Mesenchymal stem cell (in vitro differentiated cells and primary cell): ENCODE results near the gene ODAD2.

Experiments
- DNase-seq: peaks from one replicate; pipeline ENCODE4 v3.0.0-alpha.2; 2013
- H2AFZ ChIP-seq: one replicate; pipeline ENCODE4 v1.6.1; 2013; ENCODE audit warnings: low read depth, mild to moderate bottlenecking, control low read depth, inconsistent platforms, low read length, moderate library complexity
- H2AK5ac ChIP-seq: 2 replicates; pipeline ENCODE4 v1.6.1; 2013; ENCODE audit warnings: low read length, moderate library complexity, mild to moderate bottlenecking, inconsistent platforms; ENCODE audit not compliant: severe bottlenecking
- H2BK120ac ChIP-seq: one replicate; pipeline ENCODE4 v1.6.1; 2013; ENCODE audit warnings: low read depth, mild to moderate bottlenecking, inconsistent platforms, low read length, moderate library complexity
- H2BK12ac ChIP-seq, 2 experiments: one replicate each; pipeline ENCODE4 v1.6.1; 2013; ENCODE audit warnings: inconsistent platforms in 2 of 2, low read length in 2 of 2, mild to moderate bottlenecking in 2 of 2, moderate library complexity in 2 of 2, control low read depth in 1 of 2
- H2BK15ac ChIP-seq: one replicate; pipeline ENCODE4 v1.6.1; 2013; ENCODE audit warnings: mild to moderate bottlenecking, low read depth, inconsistent platforms; ENCODE audit not compliant: poor library complexity, severe bottlenecking
- H2BK5ac ChIP-seq: 2 replicates; pipeline ENCODE4 v1.6.1; 2013; ENCODE audit warnings: low read depth, mild to moderate bottlenecking, low read length, control low read depth, inconsistent platforms; ENCODE audit not compliant: poor library complexity, severe bottlenecking
- H3K14ac ChIP-seq, 2 experiments: one replicate each; pipeline ENCODE4 v1.6.1; 2013; ENCODE audit warnings: inconsistent platforms in 2 of 2, low read length in 2 of 2, control low read depth in 1 of 2, mild to moderate bottlenecking in 1 of 2, moderate library complexity in 1 of 2
- H3K18ac ChIP-seq, 2 experiments: one replicate each; pipeline ENCODE4 v1.6.1; 2013; ENCODE audit warnings: inconsistent platforms in 2 of 2, low read length in 2 of 2, control low read depth in 1 of 2, low read depth in 1 of 2, mild to moderate bottlenecking in 1 of 2
- H3K23ac ChIP-seq, 2 experiments: one replicate each; pipeline ENCODE4 v1.6.1; 2013; ENCODE audit warnings: inconsistent platforms in 2 of 2, low read length in 2 of 2, mild to moderate bottlenecking in 2 of 2, moderate library complexity in 2 of 2, control low read depth in 1 of 2
- H3K27ac ChIP-seq: 2 replicates; pipeline ENCODE4 v1.5.1; 2013; ENCODE audit warnings: mild to moderate bottlenecking, moderate library complexity, low read length, control low read depth, inconsistent platforms; ENCODE audit not compliant: poor library complexity, severe bottlenecking
- H3K27me3 ChIP-seq, 2 experiments: 2 replicates each; pipeline versions ENCODE4 v1.6.1 to v1.7.0; 2013; ENCODE audit warnings: low read length in 2 of 2, mild to moderate bottlenecking in 2 of 2, moderate library complexity in 2 of 2, control low read depth in 1 of 2, inconsistent platforms in 1 of 2; ENCODE audit not compliant: control insufficient read depth in 1 of 2, insufficient read depth in 1 of 2
- H3K36me3 ChIP-seq, 2 experiments: 2 replicates each; pipeline versions ENCODE4 v1.6.1 to v1.7.0; 2013; ENCODE audit warnings: low read length in 2 of 2, control low read depth in 1 of 2, inconsistent platforms in 1 of 2, low read depth in 1 of 2, mild to moderate bottlenecking in 1 of 2; ENCODE audit not compliant: insufficient read depth in 2 of 2, control insufficient read depth in 1 of 2
- H3K4ac ChIP-seq, 2 experiments: one replicate each; pipeline ENCODE4 v1.6.1; 2013; ENCODE audit warnings: inconsistent platforms in 2 of 2, low read length in 2 of 2, mild to moderate bottlenecking in 2 of 2, moderate library complexity in 2 of 2, control low read depth in 1 of 2, low read depth in 1 of 2
- H3K4me1 ChIP-seq: 2 replicates; pipeline ENCODE4 v1.6.1; 2013; ENCODE audit warnings: low read depth, low read length, control low read depth; ENCODE audit not compliant: control insufficient read depth, insufficient read depth
- H3K4me2 ChIP-seq: 2 replicates; pipeline ENCODE4 v1.6.1; 2013; ENCODE audit warnings: low read length, mild to moderate bottlenecking, inconsistent platforms; ENCODE audit not compliant: poor library complexity, severe bottlenecking
- H3K4me3 ChIP-seq, 2 experiments: 2 replicates each; pipeline versions ENCODE4 v1.5.1 to v1.7.0; 2013; ENCODE audit warnings: low read length in 2 of 2, mild to moderate bottlenecking in 2 of 2, control low read depth in 1 of 2, low read depth in 1 of 2; ENCODE audit not compliant: insufficient read depth in 1 of 2
- H3K79me1 ChIP-seq: replicated peaks from 2 replicates; pipeline ENCODE4 v1.6.1; 2013; ENCODE audit warnings: mild to moderate bottlenecking, control low read depth, low read length, inconsistent platforms; ENCODE audit not compliant: poor library complexity, severe bottlenecking
- H3K9ac ChIP-seq: 2 replicates; pipeline ENCODE4 v1.7.0; 2013; ENCODE audit warnings: mild to moderate bottlenecking, low read length, moderate library complexity
- H3K9me3 ChIP-seq: 2 replicates; pipeline ENCODE4 v1.7.0; 2013; ENCODE audit warnings: mild to moderate bottlenecking, low read length; ENCODE audit not compliant: control insufficient read depth
- H4K8ac ChIP-seq: one replicate; pipeline ENCODE4 v1.6.1; 2013; ENCODE audit warnings: inconsistent platforms, mild to moderate bottlenecking, low read length, moderate library complexity
- H4K91ac ChIP-seq: one replicate; pipeline ENCODE4 v1.6.1; 2013; ENCODE audit warnings: mild to moderate bottlenecking, low read length, inconsistent platforms
- WGBS: methylation state at CpG from one replicate; pipeline ENCODE4 v1.1.7; 2013; ENCODE audit warnings: mixed read lengths; 5-methylcytosine and 5-hydroxymethylcytosine counted together

ODAD2 gene

DNA sequence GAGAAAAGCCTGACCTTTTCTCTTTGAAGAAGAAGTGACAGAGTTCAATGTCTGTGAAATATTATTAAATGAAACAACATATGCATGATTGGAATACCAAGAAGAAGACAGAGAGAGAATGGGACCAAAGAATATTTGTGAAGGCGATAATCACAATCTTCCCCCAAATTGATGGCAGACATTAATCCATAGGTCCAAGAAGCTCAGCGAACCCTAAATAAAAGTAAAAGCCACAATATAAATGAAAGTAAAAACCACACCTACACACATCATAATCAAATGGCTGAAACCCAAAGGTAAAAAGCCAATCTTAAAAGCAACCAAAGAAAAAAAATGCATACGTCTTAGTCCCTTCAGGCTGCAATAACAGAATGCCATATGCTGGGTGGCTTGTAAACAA is 84.0 kb downstream of the ODAD2 start:
- Histone ChIP-seq H3K14ac (no peak overlapping the region), H2BK120ac (no peak overlapping the region), H2AK5ac (no peak overlapping the region), H3K27me3 (no peaks in the 10 kb centered on the region), H3K9ac (no peak overlapping the region), H3K27ac (no peak overlapping the region), H3K4me2 (no peak overlapping the region), H3K4me1 (no peaks in the 10 kb centered on the region), H2BK5ac (no peak overlapping the region), H4K8ac (no peak overlapping the region), H2AFZ (no peak overlapping the region), H3K23ac (no peak overlapping the region), H3K36me3 (no peaks in the 10 kb centered on the region), H3K79me1 (no peaks in the 10 kb centered on the region), H2BK15ac (no peak overlapping the region), H3K4ac (no peak overlapping the region), H3K18ac (no peak overlapping the region), H3K4me3 (no peak overlapping the region), H3K9me3 (peaks cover 4% of the 10 kb centered on the region), H4K91ac (no peak overlapping the region), H2BK12ac (no peak overlapping the region)
- no peak for DNase-seq
- 87% methylated on average over 2 of the region's 3 CpGs for WGBS

DNA sequence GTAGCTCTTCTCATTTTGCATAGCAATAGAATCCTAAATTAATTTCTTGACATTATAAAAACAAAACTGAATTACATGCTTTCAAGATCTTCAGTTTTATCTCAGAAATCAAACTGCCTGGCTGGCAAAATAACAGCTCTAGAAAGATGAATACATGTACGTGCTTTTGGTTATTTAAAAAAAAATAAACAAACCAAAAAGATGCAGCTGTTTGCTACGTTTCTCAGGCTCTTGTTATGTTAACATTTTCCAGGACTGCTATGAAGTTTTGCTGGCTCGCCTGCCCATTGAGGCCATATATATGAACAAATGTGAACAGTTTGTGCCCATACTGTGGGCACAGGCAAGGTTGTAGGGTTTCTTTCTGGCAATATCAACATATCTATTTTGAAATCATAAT is 86.6 kb downstream of the ODAD2 start:
- Histone ChIP-seq H3K79me1 (no peaks in the 10 kb centered on the region), H3K4me3 (no peak overlapping the region), H3K4ac (no peak overlapping the region), H3K36me3 (no peaks in the 10 kb centered on the region), H2BK15ac (no peak overlapping the region), H2AFZ (no peak overlapping the region), H3K23ac (no peak overlapping the region), H3K14ac (no peak overlapping the region), H2BK5ac (no peak overlapping the region), H4K91ac (no peak overlapping the region), H2AK5ac (no peak overlapping the region), H2BK120ac (no peak overlapping the region), H3K4me1 (no peaks in the 10 kb centered on the region), H3K9me3 (peaks cover 4% of the 10 kb centered on the region), H3K27ac (no peak overlapping the region), H3K27me3 (no peaks in the 10 kb centered on the region), H4K8ac (no peak overlapping the region), H2BK12ac (no peak overlapping the region), H3K9ac (no peak overlapping the region), H3K4me2 (no peak overlapping the region), H3K18ac (no peak overlapping the region)
- DNase-seq: peak; percentile 3
- 38% methylated on average over 2 of the region's 3 CpGs for WGBS

DNA sequence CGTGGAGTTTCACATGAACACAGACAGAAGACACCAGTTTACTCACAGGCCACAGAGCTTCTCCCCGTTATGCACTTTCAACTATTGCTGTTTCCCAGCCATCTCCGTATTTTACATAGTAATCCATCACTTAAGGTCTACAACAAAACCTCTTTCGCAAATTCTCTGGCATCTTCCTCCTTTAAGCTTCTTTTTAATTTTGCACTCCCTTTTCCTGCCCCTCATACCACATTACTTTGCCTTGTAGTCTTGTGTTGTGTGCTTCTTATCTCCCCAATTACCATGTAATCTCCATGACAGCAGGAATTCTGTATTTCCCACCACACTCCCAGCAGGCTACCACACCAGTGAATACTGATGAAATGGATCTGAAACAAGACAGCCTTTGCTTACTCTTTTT is 87.3 kb downstream of the ODAD2 start:
- H3K4ac ChIP-seq: no peak overlapping the region
- no peak overlapping the region for H3K14ac ChIP-seq
- no peak overlapping the region for H4K91ac ChIP-seq
- no peak overlapping the region for H4K8ac ChIP-seq
- WGBS: 38% methylated on average over 4 of the region's 4 CpGs
- no peak overlapping the region for H3K18ac ChIP-seq
- H3K36me3 ChIP-seq: no peaks in the 10 kb centered on the region
- peak; percentile 28 for DNase-seq
- H3K23ac ChIP-seq: no peak overlapping the region
- H2AK5ac ChIP-seq: no peak overlapping the region
- no peak overlapping the region for H3K27ac ChIP-seq
- H2BK15ac ChIP-seq: no peak overlapping the region
- H3K4me3 ChIP-seq: no peak overlapping the region
- H3K4me1 ChIP-seq: no peaks in the 10 kb centered on the region
- no peak overlapping the region for H2BK5ac ChIP-seq
- no peak overlapping the region for H3K9ac ChIP-seq
- H2BK120ac ChIP-seq: no peak overlapping the region
- H3K9me3 ChIP-seq: peaks cover 4% of the 10 kb centered on the region
- H2AFZ ChIP-seq: no peak overlapping the region
- H3K4me2 ChIP-seq: no peak overlapping the region
- no peak overlapping the region for H2BK12ac ChIP-seq
- no peaks in the 10 kb centered on the region for H3K79me1 ChIP-seq
- no peaks in the 10 kb centered on the region for H3K27me3 ChIP-seq

DNA sequence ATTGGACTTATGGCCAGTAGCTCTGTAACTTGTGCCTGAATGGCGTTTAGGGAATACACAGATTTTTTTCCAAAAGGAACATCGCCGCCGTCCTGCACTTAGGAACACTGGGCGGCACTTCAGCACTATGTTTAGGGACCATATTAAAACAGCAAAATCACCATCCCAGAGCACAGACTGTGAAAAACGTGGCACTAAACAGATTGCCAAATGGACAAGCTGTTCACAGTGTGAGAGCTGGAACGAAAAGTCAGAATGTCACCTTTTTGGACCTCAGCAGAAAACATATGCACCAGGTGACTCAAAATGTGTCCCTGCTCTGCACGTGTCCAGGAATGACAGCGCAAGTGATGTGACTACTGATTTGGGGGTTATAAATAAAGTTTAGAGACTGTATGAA is 87.9 kb downstream of the ODAD2 start:
- no peak overlapping the region for H3K4me2 ChIP-seq
- H2BK120ac ChIP-seq: no peak overlapping the region
- H2BK5ac ChIP-seq: no peak overlapping the region
- H3K9me3 ChIP-seq: peaks cover 4% of the 10 kb centered on the region
- no peaks in the 10 kb centered on the region for H3K27me3 ChIP-seq
- WGBS: 74% methylated on average over 9 of the region's 9 CpGs
- no peaks in the 10 kb centered on the region for H3K79me1 ChIP-seq
- no peak overlapping the region for H2AFZ ChIP-seq
- no peak overlapping the region for H3K18ac ChIP-seq
- H3K4ac ChIP-seq: no peak overlapping the region
- H3K36me3 ChIP-seq: no peaks in the 10 kb centered on the region
- H2AK5ac ChIP-seq: no peak overlapping the region
- no peak overlapping the region for H4K8ac ChIP-seq
- H2BK15ac ChIP-seq: no peak overlapping the region
- no peak for DNase-seq
- no peak overlapping the region for H3K4me3 ChIP-seq
- H3K27ac ChIP-seq: no peak overlapping the region
- H3K14ac ChIP-seq: no peak overlapping the region
- H2BK12ac ChIP-seq: no peak overlapping the region
- H4K91ac ChIP-seq: no peak overlapping the region
- no peak overlapping the region for H3K23ac ChIP-seq
- no peak overlapping the region for H3K9ac ChIP-seq
- no peaks in the 10 kb centered on the region for H3K4me1 ChIP-seq
